HUDEP-2 (cell line): ENCODE results near the gene OAS3.
"Not testable (repeated sequence)": the region's sequence is repeated elsewhere in the genome, so short reads cannot be mapped to it uniquely, and the experiment has no call there.

Source experiments
- DNase-seq, 76 experiments: peaks; one replicate each; lab custom pipeline; 2025; ENCODE audit not compliant: unreplicated experiment in 76 of 76; lab: John Stamatoyannopoulos, UW

The OAS3 gene

GRCh38 chr12:112937741-112938719, at the start of gene OAS3:
Gene OAS3, plus strand, starts transcription at chr12:112938474. Its CDS starts 57 bp downstream, at chr12:112938531.
- DNase-seq: peak in 3 of 76 experiments; percentile 1 to 6 (median 4)

- DNase-seq: no peak
These were observed 46.9 kb upstream of the OAS3 start for GRCh38 chr12:112891093-112892024.

DNA sequence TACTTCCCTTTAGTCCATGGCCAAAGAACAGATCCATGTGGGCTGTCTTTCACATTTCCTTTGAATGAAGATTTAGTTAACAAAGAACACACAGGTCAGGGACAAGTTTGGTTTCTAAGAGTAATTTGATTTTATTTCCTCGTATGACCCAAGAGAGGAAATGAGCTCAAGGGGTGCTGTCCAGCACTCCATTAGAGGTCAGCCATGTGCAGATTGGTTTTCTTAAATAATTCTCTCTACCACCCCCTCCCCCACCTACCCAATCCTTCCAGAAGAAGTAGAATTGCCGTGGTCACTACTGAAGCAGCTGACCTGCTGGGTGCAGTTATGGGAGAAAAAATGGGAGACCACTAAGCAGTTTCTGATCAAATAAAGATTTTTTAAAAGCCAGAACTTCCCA, 45.4 kb upstream of the OAS3 start:
- DNase-seq: no peak

DNA sequence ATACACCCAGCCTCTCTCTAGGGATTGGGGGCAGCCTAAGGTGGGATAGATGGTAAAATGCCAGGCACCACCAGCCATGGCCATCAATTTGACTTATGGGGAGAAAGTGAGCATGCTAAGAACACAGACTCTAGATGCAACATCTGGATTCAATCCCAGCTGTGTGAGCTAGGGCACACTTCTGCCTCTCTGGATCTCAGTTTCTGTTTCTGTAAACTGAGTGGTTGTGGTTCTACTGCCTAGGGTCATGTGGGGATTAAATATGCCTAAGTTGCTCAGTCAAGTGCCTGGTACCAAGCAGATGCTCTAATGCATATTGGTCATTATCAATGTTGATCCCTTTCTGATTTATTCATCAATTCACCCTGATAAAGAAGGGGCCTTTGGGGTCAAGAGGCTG, 44.1 kb upstream of the OAS3 start:
- DNase-seq: no peak

- no peak for DNase-seq
These were observed 39.9 kb upstream of the OAS3 start for GRCh38 chr12:112898380-112898779.

GRCh38 chr12:112900298-112901145, 37.8 kb upstream of the OAS3 start:
- peak in 9 of 76 experiments; percentile 2 to 20 (median 5) for DNase-seq

- DNase-seq: no peak
These were observed 37.0 kb upstream of the OAS3 start for GRCh38 chr12:112901271-112901670.

DNA sequence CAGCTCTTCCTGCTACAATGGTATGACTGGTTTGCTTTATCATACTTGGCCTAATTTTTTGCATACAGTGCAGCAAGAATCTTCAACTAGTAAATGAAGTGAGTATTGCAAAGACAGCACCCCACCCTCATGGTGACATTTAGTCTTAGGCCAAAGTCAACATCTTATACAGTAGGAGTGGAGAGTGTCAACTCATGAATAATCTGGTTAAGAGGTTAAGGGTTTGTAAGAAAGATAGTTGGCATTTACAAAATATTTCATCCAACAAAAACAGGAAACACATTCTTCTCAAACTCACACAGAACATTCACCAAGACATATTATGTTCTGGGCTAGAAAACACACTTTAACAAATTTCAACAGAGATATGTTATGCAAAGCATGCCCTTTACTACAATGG, 33.7 kb upstream of the OAS3 start:
- DNase-seq: no peak

DNA sequence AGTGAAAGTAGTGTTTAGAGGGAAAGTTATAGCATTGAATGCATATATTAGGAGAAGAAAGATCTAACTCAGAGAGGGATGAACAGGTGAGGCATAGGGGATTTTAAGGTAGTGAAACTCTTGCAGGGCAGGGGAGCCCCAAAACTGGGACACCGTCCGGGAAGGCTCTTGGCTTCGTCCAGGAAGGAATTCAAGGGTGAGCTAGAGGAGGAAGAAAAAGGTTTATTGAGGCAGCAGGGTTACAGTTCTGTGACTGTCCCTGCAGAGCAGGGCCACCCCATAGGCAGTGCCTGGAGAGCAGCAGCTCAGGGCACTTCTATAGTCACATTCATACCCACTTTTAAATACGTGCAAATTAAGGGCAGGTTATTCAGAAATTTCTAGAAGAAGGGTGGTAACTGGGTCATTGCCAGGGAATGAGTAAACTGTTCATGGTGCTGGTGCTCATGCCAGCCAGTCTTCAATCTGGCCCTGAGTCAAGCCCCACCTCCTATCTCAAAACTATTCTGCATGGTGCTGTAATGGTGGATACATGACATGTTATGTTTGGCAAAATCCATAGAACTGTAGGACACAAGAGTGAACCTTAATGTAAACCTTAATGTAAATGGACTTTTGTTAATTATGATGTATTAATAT, 32.7 kb upstream of the OAS3 start:
- DNase-seq: peak in 2 of 76 experiments; percentile 0 to 3

- no peak for DNase-seq
These were observed 31.4 kb upstream of the OAS3 start, which contains the start of gene OAS1 for GRCh38 chr12:112906712-112907414. Gene OAS1, plus strand, starts transcription at chr12:112906962. Its CDS starts 78 bp downstream, at chr12:112907040.

- no peak for DNase-seq
These were observed 30.7 kb upstream of the OAS3 start for GRCh38 chr12:112907415-112908157.

DNA sequence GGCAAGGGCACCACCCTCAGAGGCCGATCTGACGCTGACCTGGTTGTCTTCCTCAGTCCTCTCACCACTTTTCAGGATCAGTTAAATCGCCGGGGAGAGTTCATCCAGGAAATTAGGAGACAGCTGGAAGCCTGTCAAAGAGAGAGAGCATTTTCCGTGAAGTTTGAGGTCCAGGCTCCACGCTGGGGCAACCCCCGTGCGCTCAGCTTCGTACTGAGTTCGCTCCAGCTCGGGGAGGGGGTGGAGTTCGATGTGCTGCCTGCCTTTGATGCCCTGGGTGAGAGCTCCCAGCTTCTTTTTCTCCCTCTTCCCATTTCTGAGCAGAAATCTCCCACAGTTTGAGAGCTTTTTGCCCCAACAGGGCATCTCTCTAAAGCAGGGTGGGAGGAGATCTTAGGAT, 29.7 kb upstream of the OAS3 start:
- no peak for DNase-seq

DNA sequence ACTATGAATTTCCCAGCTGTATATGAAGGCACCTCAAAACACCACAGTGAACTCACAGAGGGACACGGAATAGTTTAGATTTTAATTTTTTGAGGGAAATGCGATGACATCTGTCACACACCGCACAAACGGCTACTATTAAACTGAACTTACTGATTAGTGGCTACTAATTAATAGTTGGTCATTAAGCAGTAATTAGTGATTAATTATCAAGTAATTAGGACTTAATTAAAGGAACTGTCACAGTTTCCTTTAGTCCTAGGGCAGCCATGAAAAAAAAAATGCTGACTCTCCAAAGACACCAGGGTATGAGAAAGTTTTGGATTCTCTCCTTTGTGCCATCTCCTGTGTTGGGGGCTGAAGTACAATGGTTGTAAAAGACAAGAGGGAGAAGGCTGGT, 28.6 kb upstream of the OAS3 start:
- DNase-seq: no peak

DNA sequence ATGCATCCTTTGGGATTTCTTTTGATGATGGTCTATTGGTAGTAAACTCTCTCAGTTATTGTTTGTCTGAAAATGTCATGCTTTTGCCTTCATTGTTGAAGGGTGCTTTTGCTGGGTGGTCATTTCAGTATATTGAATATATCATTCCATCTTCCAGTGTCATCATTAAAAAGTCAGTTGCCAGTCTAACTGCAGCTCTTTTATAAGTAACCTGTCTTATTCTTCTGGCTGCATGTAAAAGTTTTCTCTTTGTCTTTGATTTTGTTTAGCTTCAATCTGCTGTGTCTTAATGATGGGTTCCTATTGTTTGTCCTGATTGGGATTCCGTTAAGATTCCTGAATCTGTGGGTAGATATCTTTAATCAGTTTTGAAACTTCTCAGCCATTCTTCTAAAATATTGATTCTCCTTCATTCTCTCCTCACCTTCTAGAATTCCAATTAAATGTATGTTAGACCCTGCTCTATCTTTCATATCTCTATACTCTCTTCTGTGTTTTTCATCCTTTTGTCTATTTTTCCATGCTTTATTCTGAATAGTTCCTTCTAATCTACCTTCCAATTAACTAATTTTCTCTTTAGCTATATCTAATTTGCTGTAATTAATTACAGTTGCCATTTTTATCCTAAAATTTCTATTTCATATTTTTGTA, 25.1 kb upstream of the OAS3 start:
- no peak for DNase-seq

DNA sequence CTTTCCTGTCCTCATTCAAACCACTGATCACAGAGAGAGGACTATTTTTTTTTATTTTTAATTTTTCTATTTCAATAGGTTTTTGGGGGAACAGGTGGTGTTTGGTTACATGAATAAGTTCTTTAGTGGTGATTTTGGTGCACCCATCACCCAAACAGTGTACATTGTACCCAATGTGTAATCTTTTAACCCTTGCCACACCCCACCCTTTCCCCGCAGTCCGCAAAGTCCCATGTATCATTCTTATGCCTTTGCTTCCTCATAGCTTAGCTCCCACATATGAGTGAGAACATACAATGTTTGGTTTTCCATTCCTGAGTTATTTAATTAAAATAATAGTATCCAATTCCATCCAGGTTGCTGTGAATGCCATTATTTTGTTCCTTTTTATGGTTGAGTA, 24.4 kb upstream of the OAS3 start:
- not testable (repeated sequence) for DNase-seq

DNA sequence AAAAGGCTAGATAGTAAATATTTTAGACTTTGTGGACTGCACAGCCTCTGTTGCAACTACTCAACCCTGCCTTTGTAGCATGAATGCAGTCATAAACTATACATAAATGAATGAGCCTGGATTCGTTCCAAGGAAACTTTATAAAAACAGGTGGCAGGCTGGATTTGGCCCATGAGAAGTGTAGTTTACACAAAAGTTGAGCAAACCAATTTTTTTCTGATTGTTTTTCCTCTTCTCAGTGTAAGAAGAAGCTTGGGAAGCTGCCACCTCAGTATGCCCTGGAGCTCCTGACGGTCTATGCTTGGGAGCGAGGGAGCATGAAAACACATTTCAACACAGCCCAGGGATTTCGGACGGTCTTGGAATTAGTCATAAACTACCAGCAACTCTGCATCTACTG, 22.0 kb upstream of the OAS3 start:
- no peak for DNase-seq

- no peak for DNase-seq
These were observed 19.2 kb upstream of the OAS3 start for GRCh38 chr12:112919121-112919520.

DNA sequence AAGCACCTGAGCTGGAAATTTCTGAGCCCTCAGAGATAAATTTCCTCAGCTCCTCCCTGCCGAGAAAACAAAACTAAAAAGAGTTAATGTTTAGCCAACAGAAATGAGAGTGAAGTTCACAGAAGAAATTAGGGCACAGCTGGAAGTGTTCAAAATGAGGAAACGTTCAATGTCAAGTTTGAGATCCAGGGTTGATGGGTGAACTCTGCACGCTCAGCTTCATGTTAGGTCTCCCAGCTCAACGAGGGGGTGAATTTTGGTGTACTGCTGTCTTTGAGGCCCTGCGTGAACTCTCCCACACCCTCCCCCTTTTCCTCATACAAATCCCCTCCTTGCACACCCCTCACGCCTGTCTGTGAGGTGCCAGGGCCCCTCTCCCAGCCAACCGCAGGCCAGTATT, 13.3 kb upstream of the OAS3 start:
- no peak for DNase-seq
